Measurements from ENCODE around the gene LCE2B.

The LCE2B gene

DNA sequence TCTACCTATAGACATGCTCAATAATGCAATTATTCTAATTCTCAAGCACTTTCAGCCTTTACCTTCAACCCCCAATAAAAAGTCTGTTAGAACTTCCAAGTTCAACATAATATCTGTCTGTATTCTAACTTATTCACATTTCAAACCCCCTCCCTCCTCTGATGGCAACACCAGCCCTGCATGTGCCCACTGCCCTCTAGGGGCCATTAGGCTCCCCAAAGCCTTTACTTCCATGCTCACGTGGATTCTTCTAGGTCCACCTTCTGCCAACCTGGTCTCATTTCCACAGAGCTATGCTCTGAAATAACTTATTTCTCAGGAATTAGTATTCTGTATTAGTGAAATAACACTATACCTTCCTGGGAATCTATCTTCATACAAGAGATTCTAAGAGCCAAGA, 49.7 kb downstream of the LCE2B start:
- DNase-seq (ENCODE audit: low spot score): no peak

Measured in AG08395 (cell line).